Liver (tissue), 9 donors: Measurements from ENCODE around the gene COL27A1. TPM values are rescaled to one million over a fixed set of nuclear protein-coding genes. Genes with fewer than 3 reads are reported as not detected.

Experiments used
- DNase-seq: peaks from one replicate; pipeline ENCODE4 v3.0.0-alpha.2; 2017; ENCODE audit warnings: low spot score
- H3K27ac ChIP-seq, 2 donors: one replicate each; pipeline ENCODE4 v1.7.0; 2013; ENCODE audit warnings: inconsistent platforms in 2 of 2, low read length in 2 of 2, control low read depth in 1 of 2, low read depth in 1 of 2, mild to moderate bottlenecking in 1 of 2
- H3K27me3 ChIP-seq, 4 donors: one replicate each; pipeline versions ENCODE4 v1.6.1 to v1.7.0; 2013; ENCODE audit warnings: low read length in 3 of 4, inconsistent platforms in 1 of 4, mild to moderate bottlenecking in 1 of 4, moderate library complexity in 1 of 4; ENCODE audit not compliant: control insufficient read depth in 4 of 4, insufficient read depth in 4 of 4
- H3K36me3 ChIP-seq, 4 donors: one replicate each; pipeline versions ENCODE4 v1.6.1 to v1.7.0; 2013; ENCODE audit warnings: low read length in 3 of 4, mild to moderate bottlenecking in 3 of 4, low read depth in 1 of 4, moderate library complexity in 1 of 4; ENCODE audit not compliant: control insufficient read depth in 4 of 4, insufficient read depth in 3 of 4
- H3K4me1 ChIP-seq, 4 donors: one replicate each; pipeline versions ENCODE4 v1.6.1 to v1.7.0; 2013; ENCODE audit warnings: low read length in 3 of 4, mild to moderate bottlenecking in 3 of 4, moderate library complexity in 1 of 4; ENCODE audit not compliant: control insufficient read depth in 4 of 4, insufficient read depth in 4 of 4
- H3K4me3 ChIP-seq, 3 donors: one replicate each; pipeline versions ENCODE4 v1.6.1 to v1.7.0; 2013; ENCODE audit warnings: low read length in 3 of 3, control low read depth in 1 of 3, low read depth in 1 of 3, mild to moderate bottlenecking in 1 of 3
- H3K9ac ChIP-seq, 2 donors: one replicate each; pipeline ENCODE4 v1.7.0; 2013; ENCODE audit warnings: low read length in 2 of 2, mild to moderate bottlenecking in 2 of 2, moderate library complexity in 2 of 2, control low read depth in 1 of 2, low read depth in 1 of 2
- H3K9me3 ChIP-seq, 4 donors: one replicate each; pipeline versions ENCODE4 v1.6.1 to v1.7.0; 2013; ENCODE audit warnings: low read length in 3 of 4; ENCODE audit not compliant: control insufficient read depth in 4 of 4
- FOXA1 ChIP-seq: IDR thresholded peaks from 2 replicates; pipeline ENCODE4 v1.6.1; 2016; ENCODE audit warnings: antibody characterized with exemption
- FOXA2 ChIP-seq: IDR thresholded peaks from 2 replicates; pipeline ENCODE4 v1.6.1; 2016; ENCODE audit warnings: antibody characterized with exemption
- HNF4A ChIP-seq, 2 donors: conservative IDR thresholded peaks; 2 replicates each; pipeline ENCODE4 v1.6.1; 2016; ENCODE audit warnings: antibody characterized with exemption in 2 of 2, mild to moderate bottlenecking in 2 of 2
- HNF4G ChIP-seq: IDR thresholded peaks from 2 replicates; pipeline ENCODE4 v1.6.1; 2016; ENCODE audit warnings: antibody characterized with exemption
- NR2F2 ChIP-seq: IDR thresholded peaks from 2 replicates; pipeline ENCODE4 v1.6.1; 2016; ENCODE audit warnings: antibody characterized with exemption
- RAD21 ChIP-seq, 2 donors: IDR thresholded peaks; 2 replicates each; pipeline ENCODE4 v1.6.1; 2016; ENCODE audit warnings: antibody characterized with exemption in 2 of 2, mild to moderate bottlenecking in 2 of 2
- RXRA ChIP-seq, 2 donors: IDR thresholded peaks; 2 replicates each; pipeline ENCODE4 v1.6.1; 2017 to 2018; ENCODE audit warnings: antibody characterized with exemption in 2 of 2, mild to moderate bottlenecking in 1 of 2
- YY1 ChIP-seq: IDR thresholded peaks from 2 replicates; pipeline ENCODE4 v1.6.1; 2016; ENCODE audit warnings: antibody characterized with exemption, mild to moderate bottlenecking
- WGBS: extraction: QIAGEN DNeasy Blood & Tissue Kit; methylation state at CpG from one replicate; pipeline ENCODE4 v1.1.7; 2013; 5-methylcytosine and 5-hydroxymethylcytosine counted together
- polyA plus RNA-seq, 2 donors: library from polyadenylated mRNA; stranded (reverse) in 1 of 2; unstranded in 1 of 2; fragments of 200-250 nt in 1 of 2; fragments of >200 nt in 1 of 2; fragmentation: Nextera tagmentation in 1 of 2; extraction: Ambion mirVana in 1 of 2; gene quantifications; one replicate each; pipeline versions ENCODE4 v1.2.1 to v1.2.3, GENCODE V29; 2013 to 2015
- total RNA-seq, 2 donors: library from RNA; depleted of rRNA; stranded (reverse); fragments of >200 nt; gene quantifications; one replicate each; pipeline ENCODE4 v1.2.3, GENCODE V29; 2014
- TF ChIP-seq, protein P1 (sequence below): IDR thresholded peaks from 2 replicates; pipeline ENCODE4 v1.6.1; 2016; ENCODE audit warnings: antibody characterized with exemption
- TF ChIP-seq, protein P2 (sequence below): IDR thresholded peaks from 2 replicates; pipeline ENCODE4 v1.6.1; 2016; ENCODE audit warnings: antibody characterized with exemption
- TF ChIP-seq, protein P3 (sequence below): IDR thresholded peaks from 2 replicates; pipeline ENCODE4 v1.6.1; 2016; ENCODE audit warnings: antibody characterized with exemption, mild to moderate bottlenecking
- TF ChIP-seq, protein P4 (sequence below): fragments of 150-350 bp; IDR thresholded peaks from 2 replicates; pipeline ENCODE4 v1.5.1; 2017; ENCODE audit warnings: improper control_type of control experiment, low read depth, low read length; ENCODE audit not compliant: missing input control
- donor health status: healthy.
- donor health status: healthy.
- donor health status: healthy.
- donor health status: healthy.
- donor health status: healthy.

Gene COL27A1
- total and polyA plus RNA-seq, 4 donors: 7.0 to 20.4 (median 12.0) TPM

DNA sequence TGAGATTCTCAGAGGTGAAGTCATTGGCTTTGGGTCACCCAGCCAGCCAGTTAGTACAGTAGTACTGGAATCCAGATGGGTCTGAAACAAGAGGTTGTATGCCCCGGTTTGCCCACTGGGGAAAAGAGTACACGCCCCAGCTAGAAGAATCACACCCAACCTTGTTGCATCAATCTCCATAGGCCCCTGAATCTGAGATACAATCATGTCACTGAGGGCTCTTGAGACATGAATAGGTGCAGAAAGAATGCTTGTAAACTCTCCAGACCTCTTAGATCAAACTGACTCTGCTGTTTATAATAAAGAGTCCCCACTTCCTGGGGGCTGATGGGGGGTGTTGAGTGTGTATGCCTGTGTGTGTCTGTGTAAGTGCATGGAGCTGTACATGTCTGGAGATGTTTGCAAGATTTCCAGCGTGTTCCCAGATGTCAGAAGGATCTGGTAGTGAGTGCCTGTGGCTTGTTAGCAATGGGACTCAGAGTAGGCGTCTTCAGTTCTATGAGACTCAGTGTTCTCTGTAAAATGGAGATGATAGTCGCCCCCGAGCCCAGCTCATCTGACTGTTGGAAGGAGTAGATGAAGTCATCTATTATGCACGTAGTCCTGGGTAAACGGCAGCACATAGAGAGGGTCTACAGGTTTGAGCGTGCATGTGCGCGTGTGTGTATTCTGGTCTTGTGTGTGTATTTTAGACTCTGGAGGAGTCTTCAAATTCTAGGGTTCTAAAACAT, 48.2 kb downstream of the COL27A1 start:
- TF ChIP-seq, protein P1, sequence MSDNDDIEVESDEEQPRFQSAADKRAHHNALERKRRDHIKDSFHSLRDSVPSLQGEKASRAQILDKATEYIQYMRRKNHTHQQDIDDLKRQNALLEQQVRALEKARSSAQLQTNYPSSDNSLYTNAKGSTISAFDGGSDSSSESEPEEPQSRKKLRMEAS: no peak
- TF ChIP-seq NR2F2: no peak
- TF ChIP-seq FOXA1: no peak
- TF ChIP-seq HNF4G: no peak
- no peak for TF ChIP-seq RAD21 (IDR thresholded peaks at IDR 0.05)
- TF ChIP-seq YY1: no peak
- Histone ChIP-seq H3K27ac (no peak overlapping the region), H3K4me3 (no peak overlapping the region), H3K27me3 (no peaks in the 10 kb centered on the region), H3K36me3 (peaks cover 0 to 29% (median 13%) of the 10 kb centered on the region in 4 donors), H3K9me3 (no peaks in the 10 kb centered on the region), H3K9ac (no peak overlapping the region), H3K4me1 (peaks cover 0 to 6% (median 2%) of the 10 kb centered on the region in 4 donors)
- 94% methylated on average over 11 of the region's 11 CpGs for WGBS
- DNase-seq: no peak

DNA sequence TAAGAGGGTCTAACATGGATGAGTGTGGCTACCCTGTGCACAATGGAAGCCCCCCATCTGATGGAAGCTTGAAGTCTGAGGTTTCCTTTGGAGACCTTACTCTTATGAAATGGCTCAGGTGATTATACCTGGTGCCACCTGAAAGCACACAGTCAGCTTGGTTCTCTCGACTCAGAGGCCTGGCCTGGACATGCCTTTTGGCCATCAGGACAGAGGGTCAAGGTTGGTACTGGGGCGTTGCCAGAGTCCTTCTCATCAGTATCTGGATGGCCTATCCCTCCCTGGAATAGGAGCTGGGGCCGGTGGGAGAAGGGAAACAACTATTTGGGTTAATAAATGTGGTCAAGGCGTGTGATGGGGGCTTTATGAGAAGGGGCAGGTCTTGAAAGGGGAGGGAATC, 48.9 kb downstream of the COL27A1 start:
- H3K9me3 ChIP-seq: no peaks in the 10 kb centered on the region
- WGBS: 60% methylated on average over 4 of the region's 4 CpGs
- H3K9ac ChIP-seq: no peak overlapping the region
- no peak overlapping the region for H3K4me3 ChIP-seq
- no peak overlapping the region for H3K27ac ChIP-seq
- peaks cover 0 to 25% (median 12%) of the 10 kb centered on the region in 4 donors for H3K36me3 ChIP-seq
- DNase-seq: no peak
- TF ChIP-seq HNF4A (conservative IDR thresholded peaks at IDR 0.05) (peak; percentile 58 to 59), FOXA2 (no peak), RXRA (IDR thresholded peaks at IDR 0.05) (no peak)
- TF ChIP-seq, protein P2, sequence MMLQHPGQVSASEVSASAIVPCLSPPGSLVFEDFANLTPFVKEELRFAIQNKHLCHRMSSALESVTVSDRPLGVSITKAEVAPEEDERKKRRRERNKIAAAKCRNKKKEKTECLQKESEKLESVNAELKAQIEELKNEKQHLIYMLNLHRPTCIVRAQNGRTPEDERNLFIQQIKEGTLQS: no peak
- no peaks in the 10 kb centered on the region for H3K27me3 ChIP-seq
- H3K4me1 ChIP-seq: peaks cover 0 to 6% (median 2%) of the 10 kb centered on the region in 4 donors

DNA sequence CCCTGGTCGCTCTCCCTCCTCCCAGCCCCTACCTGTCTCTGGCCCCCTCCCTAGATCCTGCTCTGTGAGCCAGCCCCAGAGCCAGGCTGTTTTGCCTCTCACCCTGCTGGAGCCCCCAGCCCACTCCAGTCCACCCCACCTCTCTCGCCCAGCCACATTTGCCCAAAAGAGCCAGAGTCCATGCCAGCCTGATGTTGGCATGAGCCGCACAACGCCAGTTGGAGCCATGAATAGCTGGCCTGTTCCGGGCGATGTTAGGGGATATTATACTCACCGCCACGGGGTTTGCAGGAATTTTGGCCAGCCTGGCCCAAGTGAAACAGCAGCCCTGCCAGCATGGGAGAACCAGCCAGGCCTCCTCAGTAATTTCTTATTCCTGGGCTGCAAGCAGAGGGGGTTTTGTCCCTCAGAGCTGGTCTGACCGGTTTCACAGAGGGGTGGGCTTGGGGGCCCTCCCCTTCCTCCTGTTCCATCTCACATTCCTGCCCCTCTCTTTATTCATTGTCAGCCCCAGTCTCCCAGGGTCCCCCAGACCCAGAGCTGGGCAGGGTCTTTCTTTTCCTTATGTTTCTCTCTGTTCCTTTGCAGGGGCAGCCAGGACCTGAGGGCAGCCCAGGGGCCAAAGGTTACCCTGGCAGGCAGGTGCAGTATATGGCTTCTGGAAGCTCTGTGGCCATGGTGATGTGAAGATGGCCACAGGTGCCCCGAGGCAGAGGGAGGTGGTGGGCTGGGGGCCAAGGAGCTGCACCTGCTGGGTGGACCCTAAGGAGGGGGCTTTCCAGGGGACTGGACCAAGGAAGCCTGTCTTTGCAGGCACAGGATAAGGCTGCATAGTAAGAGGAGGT, 50.1 kb downstream of the COL27A1 start:
- no peak for DNase-seq
- no peaks in the 10 kb centered on the region for H3K27me3 ChIP-seq
- TF ChIP-seq, protein P2: no peak
- TF ChIP-seq, protein P3, sequence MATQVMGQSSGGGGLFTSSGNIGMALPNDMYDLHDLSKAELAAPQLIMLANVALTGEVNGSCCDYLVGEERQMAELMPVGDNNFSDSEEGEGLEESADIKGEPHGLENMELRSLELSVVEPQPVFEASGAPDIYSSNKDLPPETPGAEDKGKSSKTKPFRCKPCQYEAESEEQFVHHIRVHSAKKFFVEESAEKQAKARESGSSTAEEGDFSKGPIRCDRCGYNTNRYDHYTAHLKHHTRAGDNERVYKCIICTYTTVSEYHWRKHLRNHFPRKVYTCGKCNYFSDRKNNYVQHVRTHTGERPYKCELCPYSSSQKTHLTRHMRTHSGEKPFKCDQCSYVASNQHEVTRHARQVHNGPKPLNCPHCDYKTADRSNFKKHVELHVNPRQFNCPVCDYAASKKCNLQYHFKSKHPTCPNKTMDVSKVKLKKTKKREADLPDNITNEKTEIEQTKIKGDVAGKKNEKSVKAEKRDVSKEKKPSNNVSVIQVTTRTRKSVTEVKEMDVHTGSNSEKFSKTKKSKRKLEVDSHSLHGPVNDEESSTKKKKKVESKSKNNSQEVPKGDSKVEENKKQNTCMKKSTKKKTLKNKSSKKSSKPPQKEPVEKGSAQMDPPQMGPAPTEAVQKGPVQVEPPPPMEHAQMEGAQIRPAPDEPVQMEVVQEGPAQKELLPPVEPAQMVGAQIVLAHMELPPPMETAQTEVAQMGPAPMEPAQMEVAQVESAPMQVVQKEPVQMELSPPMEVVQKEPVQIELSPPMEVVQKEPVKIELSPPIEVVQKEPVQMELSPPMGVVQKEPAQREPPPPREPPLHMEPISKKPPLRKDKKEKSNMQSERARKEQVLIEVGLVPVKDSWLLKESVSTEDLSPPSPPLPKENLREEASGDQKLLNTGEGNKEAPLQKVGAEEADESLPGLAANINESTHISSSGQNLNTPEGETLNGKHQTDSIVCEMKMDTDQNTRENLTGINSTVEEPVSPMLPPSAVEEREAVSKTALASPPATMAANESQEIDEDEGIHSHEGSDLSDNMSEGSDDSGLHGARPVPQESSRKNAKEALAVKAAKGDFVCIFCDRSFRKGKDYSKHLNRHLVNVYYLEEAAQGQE: no peak
- TF ChIP-seq, protein P4, sequence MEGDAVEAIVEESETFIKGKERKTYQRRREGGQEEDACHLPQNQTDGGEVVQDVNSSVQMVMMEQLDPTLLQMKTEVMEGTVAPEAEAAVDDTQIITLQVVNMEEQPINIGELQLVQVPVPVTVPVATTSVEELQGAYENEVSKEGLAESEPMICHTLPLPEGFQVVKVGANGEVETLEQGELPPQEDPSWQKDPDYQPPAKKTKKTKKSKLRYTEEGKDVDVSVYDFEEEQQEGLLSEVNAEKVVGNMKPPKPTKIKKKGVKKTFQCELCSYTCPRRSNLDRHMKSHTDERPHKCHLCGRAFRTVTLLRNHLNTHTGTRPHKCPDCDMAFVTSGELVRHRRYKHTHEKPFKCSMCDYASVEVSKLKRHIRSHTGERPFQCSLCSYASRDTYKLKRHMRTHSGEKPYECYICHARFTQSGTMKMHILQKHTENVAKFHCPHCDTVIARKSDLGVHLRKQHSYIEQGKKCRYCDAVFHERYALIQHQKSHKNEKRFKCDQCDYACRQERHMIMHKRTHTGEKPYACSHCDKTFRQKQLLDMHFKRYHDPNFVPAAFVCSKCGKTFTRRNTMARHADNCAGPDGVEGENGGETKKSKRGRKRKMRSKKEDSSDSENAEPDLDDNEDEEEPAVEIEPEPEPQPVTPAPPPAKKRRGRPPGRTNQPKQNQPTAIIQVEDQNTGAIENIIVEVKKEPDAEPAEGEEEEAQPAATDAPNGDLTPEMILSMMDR: no peak
- TF ChIP-seq RAD21 (IDR thresholded peaks at IDR 0.05): no peak
- TF ChIP-seq, protein P1: no peak
- H3K4me3 ChIP-seq: no peak overlapping the region
- WGBS: 92% methylated on average over 10 of the region's 10 CpGs
- H3K9ac ChIP-seq: no peak overlapping the region
- H3K27ac ChIP-seq: no peak overlapping the region
- no peaks in the 10 kb centered on the region for H3K9me3 ChIP-seq
- peaks cover 0 to 29% (median 12%) of the 10 kb centered on the region in 4 donors for H3K36me3 ChIP-seq
- peaks cover 0 to 6% (median 2%) of the 10 kb centered on the region in 4 donors for H3K4me1 ChIP-seq
